Kidney epithelial cell (primary cell): ENCODE measurements around the gene RIMBP2. TPM values are rescaled to one million over a fixed set of nuclear protein-coding genes. Genes with fewer than 3 reads are reported as not detected.

Experiments used
- DNase-seq: peaks from one replicate; pipeline ENCODE4 v3.0.0-alpha.2; 2010; ENCODE audit warnings: low read depth
- H3K27me3 ChIP-seq: 2 replicates; pipeline ENCODE4 v1.6.0; 2011; ENCODE audit warnings: low read length; ENCODE audit not compliant: control insufficient read depth, insufficient read depth
- H3K36me3 ChIP-seq: 2 replicates; pipeline ENCODE4 v1.5.1; 2011; ENCODE audit warnings: low read length; ENCODE audit not compliant: control insufficient read depth, insufficient read depth
- H3K4me3 ChIP-seq: 2 replicates; pipeline ENCODE4 v1.5.1; 2011; ENCODE audit warnings: low read depth, mild to moderate bottlenecking, control low read depth, low read length
- CTCF ChIP-seq: IDR thresholded peaks from 2 replicates; pipeline ENCODE4 v1.5.1; 2011; ENCODE audit warnings: mild to moderate bottlenecking, moderate library complexity, low read length, control low read depth, inconsistent platforms; ENCODE audit not compliant: insufficient read depth, poor library complexity, severe bottlenecking
- total RNA-seq: library from RNA; depleted of rRNA; stranded (reverse); fragments of >200 nt; gene quantifications from 2 replicates; pipeline ENCODE4 v1.2.3, GENCODE V29; 2015

RIMBP2 gene
- total RNA-seq, 1 donor from 2014 or later = 0.50 TPM

DNA sequence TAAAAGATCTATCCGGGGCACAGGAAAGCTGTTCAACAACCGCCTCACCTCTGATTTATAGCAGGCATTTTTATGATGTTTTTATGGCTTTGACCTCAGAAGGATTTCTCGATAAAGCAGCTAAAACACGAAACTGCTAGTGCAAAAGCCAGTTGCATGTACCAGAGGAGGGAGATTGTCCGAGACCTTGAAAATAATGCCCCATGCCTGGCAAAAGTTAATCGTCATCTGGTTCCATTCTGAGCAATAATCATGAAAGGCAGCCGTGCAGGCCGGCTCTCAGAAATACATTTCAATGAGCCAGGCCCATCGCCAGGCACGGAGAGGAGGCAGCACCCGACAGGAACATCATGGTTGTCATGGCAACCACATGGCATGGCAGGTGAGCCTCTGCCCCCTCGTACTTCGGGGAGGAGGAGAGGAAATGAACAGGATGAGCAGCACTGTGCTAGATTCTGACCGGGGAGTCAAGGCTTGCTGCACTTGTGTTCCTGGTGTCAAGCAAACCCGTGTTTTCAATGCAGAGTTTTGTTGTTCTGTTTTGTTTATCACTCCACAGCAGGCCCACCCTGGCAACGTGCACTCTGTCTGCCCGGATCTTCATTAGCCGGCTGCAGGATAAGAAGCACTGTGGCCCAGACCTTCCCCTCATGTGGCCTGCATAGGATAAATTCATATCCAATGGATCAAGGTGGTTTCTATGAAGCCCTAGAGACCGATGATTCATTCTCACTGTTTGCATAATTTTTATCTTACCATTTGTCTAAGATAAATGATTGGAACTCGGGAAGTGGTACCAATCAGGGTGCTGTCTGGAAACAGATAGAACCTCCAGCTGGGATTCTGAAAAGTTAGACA is 160.2 kb downstream of the RIMBP2 start:
- Histone ChIP-seq H3K27me3 (no peaks in the 10 kb centered on the region), H3K4me3 (no peak overlapping the region), H3K36me3 (no peaks in the 10 kb centered on the region)
- TF ChIP-seq CTCF = no peak
- no peak for DNase-seq

- Histone ChIP-seq H3K4me3 (no peak overlapping the region), H3K36me3 (no peaks in the 10 kb centered on the region), H3K27me3 (no peaks in the 10 kb centered on the region)
- TF ChIP-seq CTCF = no peak
- no peak for DNase-seq
Observed at GRCh38 chr12:130555221-130555620, 160.9 kb downstream of the RIMBP2 start.

GRCh38 chr12:130552483-130552996 is 163.6 kb downstream of the RIMBP2 start:
- Histone ChIP-seq H3K36me3 (no peaks in the 10 kb centered on the region), H3K27me3 (no peaks in the 10 kb centered on the region), H3K4me3 (no peak overlapping the region)
- DNase-seq = no peak
- TF ChIP-seq CTCF = no peak

- no peaks in the 10 kb centered on the region for H3K27me3 ChIP-seq
- no peaks in the 10 kb centered on the region for H3K36me3 ChIP-seq
- no peak for DNase-seq
- H3K4me3 ChIP-seq = no peak overlapping the region
- TF ChIP-seq CTCF = no peak
Observed at GRCh38 chr12:130549361-130549760, 166.7 kb downstream of the RIMBP2 start.

DNA sequence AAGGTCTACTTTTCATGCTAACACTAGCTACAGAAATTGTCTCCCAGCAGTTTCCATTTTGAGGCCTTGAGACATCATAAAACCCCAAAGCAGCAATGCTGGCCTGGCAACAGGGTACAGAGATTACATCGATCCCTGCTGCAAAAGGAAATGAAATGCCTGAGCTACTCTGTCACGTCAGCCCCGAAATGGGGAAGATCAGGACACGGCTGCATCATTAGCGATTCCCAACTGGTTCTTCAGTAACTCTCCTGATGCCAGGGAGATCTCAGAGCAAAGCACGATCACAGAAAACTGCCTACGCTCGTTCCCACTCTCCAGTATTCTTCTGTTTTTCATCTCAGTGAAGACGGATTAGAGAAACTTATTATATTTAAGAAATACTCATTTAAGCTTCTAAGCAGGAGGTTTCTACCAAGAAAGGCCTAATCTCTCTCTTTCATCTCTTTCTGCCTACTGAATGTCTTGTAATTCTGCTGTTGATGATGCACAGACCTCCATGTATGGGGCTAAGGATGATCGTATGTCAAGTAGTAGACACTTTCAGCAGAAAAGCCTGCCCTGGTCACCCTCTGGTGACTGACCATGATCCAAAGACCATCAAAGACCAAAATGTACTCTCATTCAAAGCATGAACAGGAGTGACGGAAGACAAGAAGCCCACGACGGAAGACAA is 168.5 kb downstream of the RIMBP2 start:
- no peak for DNase-seq
- Histone ChIP-seq H3K36me3 (no peaks in the 10 kb centered on the region), H3K4me3 (no peak overlapping the region), H3K27me3 (no peaks in the 10 kb centered on the region)
- no peak for TF ChIP-seq CTCF
